NCI-H2227 (cell line): Measurements from ENCODE around the gene CDYL.

Source experiments
- DNase-seq: peaks from one replicate; lab custom pipeline; 2025; ENCODE audit not compliant: unreplicated experiment; lab: John Stamatoyannopoulos, UW

CDYL gene

GRCh38 chr6:4904461-4905025 lies 128.3 kb downstream of the CDYL start:
- DNase-seq, result no peak

- no peak for DNase-seq
Measured at GRCh38 chr6:4905826-4906225, 129.6 kb downstream of the CDYL start.

- no peak for DNase-seq
Measured at GRCh38 chr6:4906293-4907276, 130.4 kb downstream of the CDYL start.

DNA sequence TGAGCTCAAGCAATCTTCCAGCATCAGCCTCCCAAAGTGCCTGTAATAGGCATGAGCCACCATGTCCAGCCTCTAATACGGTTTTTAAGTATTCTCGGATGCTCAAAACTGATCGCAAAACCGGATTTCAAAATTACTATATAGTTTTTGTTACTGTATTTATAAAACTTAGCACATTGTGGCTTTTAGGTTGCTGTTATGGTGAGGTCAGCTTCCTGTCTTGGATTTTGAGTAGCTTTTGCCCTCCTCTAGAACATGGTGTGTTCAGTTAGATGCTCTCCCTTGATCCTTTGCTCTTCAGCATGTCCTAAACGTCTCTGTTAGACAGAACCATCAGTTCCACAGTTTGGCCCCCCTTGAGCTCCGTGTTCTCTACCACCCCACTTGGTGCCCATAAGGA lies 131.4 kb downstream of the CDYL start:
- DNase-seq, result no peak

DNA sequence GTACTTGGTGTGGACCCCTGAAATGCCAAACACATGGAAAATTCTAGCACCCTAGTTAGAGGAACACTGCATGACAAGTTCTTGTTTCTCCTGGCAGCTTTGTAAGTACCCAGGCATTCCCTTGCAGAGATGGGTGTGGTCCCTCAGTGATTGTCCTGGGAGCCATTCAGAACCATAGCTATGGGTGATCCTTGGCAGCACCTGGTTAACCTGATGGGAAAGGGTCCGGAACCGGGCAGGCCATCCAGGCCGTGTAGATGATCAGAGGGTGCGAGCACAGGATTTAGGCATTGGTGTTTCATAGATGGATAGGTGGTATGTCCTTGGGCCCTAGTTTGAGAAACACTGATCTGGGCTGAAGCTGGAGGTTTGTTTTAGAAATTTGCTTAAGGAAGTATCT lies 131.9 kb downstream of the CDYL start:
- no peak for DNase-seq

- peak; percentile 31 for DNase-seq
Measured at GRCh38 chr6:4909063-4909706, 133.0 kb downstream of the CDYL start.

DNA sequence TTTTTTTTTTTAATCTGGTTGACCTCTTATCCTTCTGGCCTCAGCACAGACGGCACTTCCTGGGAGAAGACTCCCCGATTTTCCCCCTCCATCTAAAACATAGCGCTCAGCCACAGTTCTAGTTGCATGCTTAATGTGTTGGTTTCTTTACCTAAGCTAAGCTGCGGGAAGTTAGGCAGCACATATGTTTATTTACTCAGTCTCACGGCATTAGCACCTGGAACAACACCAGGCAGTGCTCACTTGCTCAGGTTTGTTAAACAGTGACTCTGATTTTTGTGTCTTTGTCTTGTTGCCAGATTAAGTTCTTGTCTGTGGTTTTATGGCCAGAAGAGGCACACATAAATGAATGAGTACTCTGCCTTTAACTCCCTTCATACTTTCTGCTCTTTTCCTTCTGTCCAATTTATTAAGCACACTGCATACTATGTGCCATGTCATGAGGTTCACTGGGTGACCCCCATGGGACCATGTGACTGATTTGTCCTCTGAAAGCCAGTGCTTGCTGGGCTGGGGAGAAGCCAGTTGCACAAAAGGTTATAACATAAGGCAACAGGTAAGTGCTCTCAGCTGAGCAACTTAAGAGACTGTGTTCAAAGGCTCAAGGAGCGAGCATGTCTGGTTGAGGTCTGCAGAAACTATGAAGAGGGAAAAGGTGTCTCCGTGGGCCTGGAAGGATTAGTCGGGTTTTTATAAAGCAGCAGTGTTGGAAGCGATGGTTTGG lies 134.0 kb downstream of the CDYL start:
- no peak for DNase-seq

- DNase-seq, result no peak
Measured at GRCh38 chr6:4912559-4912958, 136.4 kb downstream of the CDYL start.

GRCh38 chr6:4913705-4914419 lies 137.7 kb downstream of the CDYL start:
- no peak for DNase-seq

DNA sequence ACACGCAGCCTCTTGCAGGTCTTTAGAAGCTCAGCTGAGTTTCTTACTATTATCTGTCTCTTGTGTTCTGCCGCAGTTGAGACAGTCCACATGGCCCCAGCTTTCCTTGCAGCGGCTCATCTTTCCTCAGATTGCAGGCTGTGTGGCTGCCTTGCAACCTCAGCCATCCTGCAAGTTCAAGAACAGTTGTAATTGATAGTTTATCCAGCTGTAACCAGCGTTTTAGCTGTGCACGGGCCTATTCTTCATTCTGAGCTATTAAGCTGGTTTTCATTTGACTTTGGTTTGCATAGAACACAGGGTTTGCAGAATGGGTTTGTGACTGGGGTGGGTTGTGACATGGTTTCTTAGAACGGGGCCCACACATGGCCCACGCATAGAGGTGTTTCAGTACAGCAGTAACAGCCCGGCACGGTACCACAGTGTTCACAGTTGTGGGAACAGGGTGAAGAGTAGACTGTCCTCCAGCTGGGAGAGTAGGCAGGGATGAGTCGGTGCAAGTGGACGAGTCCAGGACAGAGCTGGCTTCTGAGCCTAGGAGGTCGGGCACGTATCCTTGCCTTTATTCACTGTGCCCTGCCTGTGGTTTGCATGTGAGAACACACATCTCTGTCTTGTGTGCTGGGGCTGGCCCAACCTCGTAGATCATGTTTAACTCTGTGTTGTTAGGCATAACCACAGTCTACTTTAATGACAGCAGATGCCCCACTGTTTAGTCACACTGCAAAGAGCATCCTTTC lies 138.4 kb downstream of the CDYL start:
- no peak for DNase-seq

GRCh38 chr6:4916954-4917561 lies 140.9 kb downstream of the CDYL start:
- no peak for DNase-seq

GRCh38 chr6:4920914-4921410 lies 144.8 kb downstream of the CDYL start:
- no peak for DNase-seq

DNA sequence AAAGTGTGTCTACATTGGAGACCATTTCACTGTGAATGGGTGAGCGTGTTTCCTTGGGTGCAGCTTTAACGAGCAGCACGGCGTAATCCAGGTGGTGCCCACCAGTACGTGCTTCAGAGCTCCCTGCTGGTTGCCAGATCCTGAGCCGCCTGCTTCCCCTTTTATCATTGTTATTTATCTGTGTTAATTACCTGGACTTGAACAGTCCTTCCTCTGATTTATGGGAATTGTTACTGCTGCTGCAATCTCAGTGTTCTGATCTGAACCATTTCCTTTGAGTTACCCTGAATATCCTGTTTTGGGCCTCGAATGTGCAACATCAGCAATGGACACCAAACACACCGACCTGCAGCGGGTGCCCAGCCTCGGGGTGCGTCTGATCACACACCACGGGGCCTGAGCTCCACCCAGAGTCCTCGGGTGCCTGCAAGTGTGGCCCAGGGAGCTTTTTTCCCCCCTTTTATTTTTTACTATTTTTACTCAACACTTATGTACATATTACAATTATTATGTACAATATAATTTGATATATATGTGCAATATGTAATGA lies 146.4 kb downstream of the CDYL start:
- no peak for DNase-seq

DNA sequence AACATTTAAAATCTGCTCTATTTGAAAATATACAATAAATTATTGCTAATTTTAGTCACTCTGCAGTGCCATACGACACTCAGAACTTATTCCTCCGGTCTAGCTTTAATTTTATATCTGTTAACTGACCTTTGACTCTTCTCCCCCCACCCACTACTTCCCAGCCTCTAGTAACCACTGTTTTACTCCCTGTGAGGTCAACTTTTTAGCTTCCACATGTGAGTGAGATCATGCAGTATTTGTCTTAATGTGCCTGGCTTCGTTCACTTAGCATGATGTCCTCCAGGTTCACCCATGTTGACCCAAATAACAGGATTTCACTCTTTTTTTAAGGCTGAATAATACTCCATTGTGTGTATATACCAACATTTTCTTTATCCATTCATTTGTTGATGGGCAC lies 146.9 kb downstream of the CDYL start:
- DNase-seq, result no peak

- DNase-seq, result no peak
Measured at GRCh38 chr6:4924661-4925271, 148.6 kb downstream of the CDYL start.

GRCh38 chr6:4925580-4925979 lies 149.4 kb downstream of the CDYL start:
- DNase-seq, result no peak

DNA sequence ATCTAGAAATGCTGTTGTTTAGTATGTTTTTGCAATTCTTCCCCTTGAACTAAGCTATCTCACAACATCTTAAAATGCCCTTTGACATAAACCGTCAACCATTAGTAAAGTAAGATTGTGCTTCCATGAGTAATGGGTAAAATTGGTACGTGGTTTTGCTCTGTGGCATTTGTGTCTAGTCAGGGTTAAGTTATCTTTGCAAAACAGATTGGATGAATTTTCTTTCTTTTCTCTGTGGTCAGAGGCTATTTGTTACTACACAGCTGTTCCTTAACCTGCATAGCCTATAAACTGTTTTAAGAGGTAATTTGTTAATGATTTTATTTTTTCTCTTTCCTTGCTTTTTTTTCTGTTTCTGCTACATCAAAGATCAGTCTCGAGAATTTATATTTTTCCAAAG lies 152.2 kb downstream of the CDYL start:
- DNase-seq, result no peak

DNA sequence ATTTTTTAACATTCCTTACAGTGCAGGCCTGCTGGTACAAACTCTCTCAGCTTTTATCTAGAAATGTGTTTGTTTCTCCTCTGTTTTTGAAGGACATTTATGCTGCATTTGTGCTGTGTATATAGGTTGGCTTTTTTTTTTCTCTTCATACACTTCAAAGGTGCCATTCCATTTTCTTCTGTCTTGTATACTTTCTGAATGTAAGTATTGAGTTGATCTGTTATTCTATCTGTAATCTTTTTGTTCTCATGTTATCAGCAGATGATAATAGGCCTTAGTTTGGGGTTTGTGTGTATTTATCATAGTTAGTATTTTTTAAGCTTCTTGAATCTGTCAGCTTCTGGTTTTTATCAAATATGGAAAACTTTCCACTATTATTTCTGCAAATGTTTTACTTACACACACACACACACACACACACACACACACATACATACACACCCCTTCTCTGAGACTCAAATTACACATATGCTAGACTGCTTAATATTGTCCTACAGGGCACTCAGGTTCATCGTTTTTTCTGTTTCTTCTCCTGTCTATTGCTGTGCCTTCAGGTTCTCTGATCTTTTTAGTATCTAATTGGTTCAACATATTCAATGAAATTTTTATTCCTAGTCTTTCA lies 153.0 kb downstream of the CDYL start:
- no peak for DNase-seq
